NCI-H82 treated with DMSO at 0.1 percent for 48 hours (cell line): ENCODE measurements around the gene ZNF555.

Experiments used
- DNase-seq: peaks from one replicate; lab custom pipeline; 2025; ENCODE audit not compliant: unreplicated experiment; lab: John Stamatoyannopoulos, UW

The ZNF555 gene

DNA sequence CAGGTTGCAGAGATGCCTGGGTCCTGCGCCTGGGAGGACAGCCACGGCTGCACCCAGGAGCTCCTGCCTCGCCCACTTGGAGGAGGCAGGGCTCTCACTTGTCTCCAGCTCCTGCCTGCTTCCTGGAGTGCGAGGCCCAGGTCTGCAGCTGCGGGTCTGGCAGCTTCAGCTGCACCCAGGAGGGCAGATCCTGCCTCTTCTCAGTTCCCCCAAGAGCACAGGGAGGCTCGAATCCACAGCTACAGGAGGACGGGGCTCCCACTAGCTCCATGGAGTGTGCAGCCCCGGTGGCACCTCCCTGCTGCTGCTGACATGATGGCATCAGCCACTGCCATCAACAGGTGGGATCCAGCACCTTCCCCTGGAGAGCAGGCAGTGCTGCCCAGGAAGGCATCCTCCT is 17.1 kb upstream of the ZNF555 start:
- no peak for DNase-seq

DNA sequence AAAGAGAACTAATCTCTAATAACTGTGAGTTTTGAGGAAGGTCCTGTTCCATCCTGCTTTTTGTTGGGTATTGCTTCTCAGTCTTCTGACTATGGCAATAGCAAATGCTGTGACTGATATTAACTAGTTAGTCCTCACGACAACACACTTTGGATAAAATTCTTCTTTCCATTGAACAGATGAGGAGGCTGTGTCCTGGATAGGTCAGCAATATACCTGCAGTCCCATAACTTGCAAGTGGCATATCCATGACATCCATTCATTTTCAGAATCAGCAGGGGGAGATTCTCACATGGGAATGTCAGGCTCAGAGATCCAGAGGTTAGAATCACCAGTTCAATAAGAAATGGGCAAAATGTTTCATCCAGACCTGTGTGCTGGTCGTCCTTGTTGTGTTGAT is 14.3 kb upstream of the ZNF555 start:
- no peak for DNase-seq

DNA sequence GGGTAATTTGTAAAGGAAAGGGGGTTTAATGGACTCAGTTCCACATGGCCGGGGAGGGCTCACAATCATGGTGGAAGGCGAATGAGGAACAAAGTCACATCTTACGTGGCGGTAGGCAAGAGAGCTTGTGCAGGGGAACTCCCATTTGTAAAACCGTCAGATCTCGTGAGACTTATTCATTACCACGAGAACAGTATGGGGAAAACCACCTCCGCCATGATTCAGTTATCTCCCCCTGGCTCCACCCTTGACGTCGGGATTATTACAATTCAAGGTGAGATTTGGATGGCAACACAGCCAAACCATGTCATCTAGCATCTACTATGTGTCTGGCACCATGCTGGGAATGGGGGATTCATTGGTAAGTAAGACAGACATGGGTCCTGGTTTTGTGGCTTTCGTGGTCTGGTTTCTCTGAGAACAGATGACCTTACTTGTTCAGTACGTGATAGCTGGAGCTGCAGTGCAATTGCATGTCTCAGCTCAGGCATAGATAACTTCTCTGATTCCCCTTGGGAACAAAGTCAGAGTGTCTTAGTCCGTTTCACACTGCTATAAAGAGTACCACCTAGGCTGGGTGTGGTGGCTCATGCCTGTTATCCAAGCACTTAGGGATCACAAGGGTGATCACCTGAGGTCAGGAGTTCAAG is 13.3 kb upstream of the ZNF555 start:
- no peak for DNase-seq

DNA sequence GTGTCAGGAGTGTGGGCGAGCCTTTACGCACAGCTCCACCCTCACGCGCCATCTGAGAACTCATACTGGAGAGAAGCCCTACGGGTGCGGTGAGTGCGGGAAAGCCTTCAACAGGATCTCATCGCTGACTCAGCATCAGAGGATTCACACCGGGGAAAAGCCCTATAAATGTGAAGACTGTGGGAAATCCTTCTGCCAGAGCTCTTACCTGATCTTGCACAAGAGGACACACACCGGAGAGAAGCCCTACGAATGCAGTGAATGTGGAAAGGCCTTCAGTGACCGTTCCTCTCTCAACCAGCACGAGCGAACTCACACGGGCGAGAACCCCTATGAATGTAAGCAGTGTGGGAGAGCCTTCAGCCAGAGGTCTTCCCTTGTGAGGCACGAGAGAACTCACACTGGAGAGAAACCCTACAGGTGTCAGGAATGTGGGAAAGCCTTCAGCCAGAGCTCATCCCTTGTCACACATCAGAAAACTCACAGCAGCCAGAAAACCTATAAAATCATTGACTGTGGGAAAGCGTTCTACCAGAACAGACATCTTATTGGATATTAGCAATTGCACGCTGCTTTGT is 6.9 kb upstream of the ZNF555 start:
- DNase-seq: no peak

DNA sequence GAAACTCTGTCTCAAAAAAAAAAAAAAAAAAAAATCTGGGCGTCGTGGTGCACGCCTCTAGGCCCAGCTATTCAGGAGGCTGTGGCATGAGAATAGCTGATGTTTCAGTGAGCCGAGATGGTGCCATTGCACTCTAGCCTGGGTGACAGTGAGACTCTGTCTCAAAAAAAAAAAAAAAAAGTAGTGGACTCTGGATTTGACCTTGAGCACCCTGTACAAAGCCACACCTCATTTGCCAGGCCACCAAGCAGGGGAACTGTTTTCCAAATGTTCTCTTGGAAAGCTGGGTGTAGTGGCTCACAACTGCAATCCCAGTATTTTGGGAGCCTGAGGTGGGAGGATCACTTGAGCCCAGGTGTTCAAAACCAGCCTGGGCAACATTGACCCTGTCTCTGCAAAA is 3.8 kb upstream of the ZNF555 start:
- DNase-seq: no peak

DNA sequence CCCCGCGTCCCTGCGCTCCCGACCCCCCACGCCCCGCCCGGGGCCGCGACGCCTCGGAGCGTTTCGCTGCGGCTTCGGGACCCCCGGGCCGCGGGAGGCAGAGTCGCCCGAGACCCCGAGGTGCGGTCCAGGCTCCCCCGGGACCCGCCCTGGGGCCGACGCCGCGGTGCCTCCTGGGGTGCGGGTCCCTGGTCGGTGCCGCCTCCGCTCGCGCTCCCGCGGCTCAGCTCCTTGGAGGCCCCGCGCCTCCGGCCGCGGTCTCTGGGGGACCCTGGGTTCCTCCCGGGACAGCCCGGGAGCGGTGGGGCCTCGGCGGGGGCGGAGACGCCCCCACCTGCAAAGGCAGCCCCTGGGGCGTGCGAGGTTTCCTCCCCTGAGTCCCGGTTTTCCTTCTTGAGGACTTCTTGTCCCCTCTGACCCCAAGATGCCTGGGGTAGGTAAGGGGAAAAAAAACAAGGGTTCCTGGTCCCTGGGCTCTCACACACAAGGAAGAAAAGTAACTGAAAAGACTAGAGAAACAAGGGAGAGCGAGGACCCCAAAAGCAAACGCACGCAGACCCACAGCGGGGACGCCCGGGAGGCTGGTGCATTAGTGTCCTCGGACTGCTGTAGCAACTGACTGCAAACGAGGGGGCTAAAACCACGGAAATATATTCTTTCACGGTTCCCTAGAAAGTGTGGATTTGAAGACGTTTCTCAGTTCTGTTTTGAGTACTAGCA is 740 bp downstream of the ZNF555 start:
- no peak for DNase-seq

DNA sequence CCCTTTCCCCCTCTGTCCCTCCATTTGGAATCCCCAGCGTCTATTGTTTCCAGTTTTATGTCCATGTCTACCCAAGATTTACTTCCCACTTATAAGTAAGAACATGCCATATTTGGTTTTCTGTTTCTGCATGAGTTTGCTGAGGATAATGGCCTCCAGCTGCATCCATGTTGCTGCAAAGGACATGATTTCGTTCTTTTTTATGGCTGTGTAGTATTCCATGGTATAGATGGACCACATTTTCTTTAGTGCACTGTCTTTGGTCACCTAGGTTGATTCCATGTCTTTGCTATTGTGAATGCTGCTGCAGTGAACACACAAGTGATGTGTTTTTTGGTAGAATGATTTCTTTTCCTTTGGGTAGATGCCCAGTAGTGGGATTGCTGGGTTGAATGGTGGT is 3.8 kb downstream of the ZNF555 start:
- DNase-seq: no peak

DNA sequence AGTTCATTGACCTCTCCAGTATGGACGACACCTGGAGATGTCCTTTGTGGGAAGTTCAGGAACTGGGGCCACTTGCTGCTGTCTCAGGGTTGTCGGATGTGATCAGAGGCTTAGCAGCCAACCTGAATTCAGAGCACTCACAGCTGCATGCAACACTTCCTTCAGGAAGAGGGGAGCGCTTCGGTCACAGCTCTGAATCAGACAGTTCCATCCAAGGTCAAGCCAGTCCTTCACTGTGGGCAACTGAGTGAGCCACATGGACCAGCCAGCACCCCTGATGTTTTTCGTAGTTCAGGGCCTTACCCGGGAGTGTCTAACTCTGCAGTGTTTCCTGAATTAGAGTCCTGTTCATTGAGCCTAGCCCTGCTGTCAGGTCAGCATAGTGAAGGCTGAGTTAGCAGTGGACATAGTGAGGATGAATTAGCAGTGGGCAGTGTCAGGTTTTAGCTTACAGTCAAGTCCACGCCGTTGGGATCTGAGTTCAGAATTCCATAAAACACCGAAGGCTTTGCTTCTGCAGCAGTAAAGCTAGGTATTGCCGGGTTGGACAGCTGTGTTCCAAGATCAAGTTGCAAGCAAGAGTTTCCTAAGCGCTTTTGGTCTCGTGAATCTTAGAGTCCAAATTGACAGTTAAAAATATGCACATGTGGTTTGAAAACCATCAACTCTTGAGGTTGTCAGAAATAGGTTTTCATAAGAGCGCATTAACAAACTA is 5.1 kb downstream of the ZNF555 start:
- DNase-seq: no peak

DNA sequence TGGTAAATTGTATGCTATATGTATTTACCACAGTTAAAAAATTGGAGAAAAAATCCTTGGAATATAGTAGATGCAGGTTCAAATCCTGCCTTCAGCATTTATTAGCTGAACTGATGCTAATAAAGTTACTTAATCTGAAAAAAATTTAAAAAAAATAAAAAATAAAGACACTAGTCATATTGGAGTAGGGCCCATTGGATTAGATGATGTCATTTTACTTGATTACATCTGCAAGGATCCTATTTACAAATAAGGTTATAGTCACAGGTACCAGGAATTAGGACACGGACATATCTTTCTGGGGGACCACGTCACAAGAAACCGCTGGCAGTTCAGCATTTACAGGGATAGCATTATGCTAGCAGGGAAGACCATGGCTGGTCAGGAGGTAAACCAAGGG is 6.2 kb downstream of the ZNF555 start:
- DNase-seq: no peak

DNA sequence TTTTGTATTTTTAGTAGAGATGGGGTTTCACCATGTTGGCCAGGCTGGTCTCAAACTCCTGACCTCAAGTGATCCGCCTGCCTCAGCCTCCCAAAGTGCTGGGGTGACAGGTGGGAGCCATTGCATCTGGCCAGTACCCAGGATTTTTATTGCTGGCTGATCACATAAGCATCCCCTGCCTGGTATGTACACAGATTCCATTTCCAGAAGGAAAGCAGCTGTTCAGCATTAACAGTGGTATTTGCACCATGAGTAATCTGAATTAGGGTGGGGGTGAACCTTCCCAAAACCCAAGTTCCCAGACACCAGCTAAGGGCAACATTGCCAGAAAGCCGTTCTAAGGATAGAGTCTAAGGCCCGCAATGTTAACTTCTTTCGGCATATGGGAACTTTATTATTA is 7.3 kb downstream of the ZNF555 start:
- no peak for DNase-seq

DNA sequence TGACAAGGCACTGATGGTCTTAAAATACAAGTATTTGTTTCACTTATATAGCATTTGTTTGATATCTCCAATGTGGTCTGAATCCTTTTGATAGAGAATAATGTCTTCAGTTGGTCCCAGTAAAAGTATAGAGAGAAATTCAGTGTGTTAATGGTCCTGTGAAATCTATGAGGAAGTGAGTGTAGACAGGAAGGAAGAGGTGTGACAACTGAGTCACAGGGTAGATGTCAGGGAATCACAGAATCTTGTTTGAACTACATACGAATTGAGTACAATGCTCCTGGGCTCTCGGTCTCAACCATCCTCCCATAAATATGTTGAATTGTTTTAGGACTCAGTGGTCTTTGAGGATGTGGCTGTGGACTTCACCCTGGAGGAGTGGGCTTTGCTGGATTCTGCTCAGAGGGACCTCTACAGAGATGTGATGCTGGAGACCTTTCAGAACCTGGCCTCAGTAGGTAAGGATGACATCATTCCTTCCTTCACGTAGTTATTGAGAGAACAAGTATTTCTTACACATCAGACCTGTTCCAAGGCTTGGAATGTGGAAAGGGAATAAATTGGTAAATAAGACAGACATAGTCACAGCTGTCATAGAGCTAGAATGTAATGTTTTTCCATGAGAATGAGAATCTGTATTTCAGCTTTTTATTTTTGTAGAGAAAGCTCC is 9.1 kb downstream of the ZNF555 start:
- no peak for DNase-seq

DNA sequence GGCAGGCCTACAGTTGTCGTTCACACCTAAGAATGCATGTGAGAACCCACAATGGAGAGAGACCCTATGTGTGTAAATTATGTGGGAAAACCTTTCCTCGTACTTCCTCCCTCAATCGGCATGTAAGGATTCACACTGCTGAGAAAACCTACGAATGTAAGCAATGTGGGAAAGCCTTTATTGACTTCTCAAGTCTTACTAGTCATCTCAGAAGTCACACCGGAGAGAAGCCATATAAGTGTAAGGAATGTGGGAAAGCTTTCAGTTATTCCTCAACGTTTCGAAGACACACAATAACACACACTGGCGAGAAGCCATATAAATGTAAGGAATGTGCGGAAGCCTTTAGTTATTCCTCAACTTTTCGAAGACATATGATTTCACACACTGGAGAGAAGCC is 11.3 kb downstream of the ZNF555 start:
- DNase-seq: no peak

DNA sequence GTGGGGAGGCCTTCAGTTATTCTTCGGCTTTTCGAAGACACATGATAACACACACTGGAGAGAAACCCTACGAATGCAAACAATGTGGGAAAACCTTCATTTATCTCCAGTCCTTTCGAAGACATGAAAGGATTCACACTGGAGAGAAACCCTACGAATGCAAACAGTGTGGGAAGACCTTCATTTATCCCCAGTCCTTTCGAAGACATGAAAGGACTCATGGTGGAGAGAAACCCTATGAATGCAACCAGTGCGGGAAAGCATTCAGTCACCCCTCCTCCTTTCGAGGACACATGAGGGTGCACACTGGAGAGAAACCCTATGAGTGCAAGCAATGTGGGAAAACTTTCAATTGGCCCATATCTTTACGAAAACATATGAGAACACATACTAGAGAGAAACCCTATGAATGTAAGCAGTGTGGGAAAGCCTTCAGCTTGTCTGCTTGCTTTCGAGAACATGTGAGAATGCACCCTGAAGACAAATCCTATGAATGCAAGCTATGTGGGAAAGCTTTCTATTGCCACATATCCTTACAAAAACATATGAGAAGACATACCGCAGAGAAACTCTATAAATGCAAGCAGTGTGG is 11.8 kb downstream of the ZNF555 start:
- DNase-seq: no peak

DNA sequence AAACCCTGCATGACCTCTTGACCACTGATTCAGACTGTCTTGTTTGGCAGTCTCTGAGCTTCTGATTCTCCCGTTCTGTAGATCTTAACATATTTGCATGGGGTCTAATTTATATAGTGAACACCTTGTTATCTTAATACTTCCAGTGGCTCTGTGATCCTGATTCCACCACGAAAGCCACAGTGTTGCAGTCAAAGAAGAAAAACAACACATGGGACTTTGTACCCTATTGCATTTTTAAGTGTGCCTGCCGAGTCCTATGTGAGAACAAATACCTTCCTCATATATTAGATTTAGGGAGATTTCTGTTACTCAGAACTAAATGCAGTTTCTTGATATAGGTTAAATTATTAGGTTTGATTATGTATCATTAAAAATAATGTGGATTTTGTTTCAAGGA is 13.6 kb downstream of the ZNF555 start:
- DNase-seq: no peak

DNA sequence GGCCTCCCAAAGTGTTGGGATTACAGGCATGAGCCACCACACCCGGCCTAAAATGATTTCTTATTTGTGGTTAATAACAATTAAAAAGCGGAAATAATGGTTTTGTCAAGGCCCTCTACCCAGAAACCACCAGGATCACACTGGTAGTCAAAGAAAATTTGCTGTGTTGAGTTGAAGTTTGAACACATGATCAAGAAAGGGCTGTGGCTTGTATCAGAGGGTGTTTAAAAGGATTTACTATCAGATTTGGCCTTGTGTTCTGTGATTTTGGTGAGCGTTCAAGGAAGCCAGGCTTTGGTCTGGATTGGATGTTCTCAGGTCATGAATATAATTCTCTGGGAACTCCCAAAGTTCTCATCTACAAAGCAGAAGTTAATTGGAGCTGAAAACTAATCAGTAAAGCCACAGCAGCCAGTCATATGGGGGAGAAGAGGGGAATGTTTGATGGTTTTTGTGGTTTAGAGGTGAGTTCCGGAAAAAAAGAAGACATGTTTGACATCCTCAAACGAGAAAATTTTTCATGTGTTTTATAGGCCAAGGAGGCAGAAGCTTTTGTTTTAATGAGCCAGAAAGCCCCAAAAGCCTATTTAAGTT is 15.3 kb downstream of the ZNF555 start:
- DNase-seq: no peak

DNA sequence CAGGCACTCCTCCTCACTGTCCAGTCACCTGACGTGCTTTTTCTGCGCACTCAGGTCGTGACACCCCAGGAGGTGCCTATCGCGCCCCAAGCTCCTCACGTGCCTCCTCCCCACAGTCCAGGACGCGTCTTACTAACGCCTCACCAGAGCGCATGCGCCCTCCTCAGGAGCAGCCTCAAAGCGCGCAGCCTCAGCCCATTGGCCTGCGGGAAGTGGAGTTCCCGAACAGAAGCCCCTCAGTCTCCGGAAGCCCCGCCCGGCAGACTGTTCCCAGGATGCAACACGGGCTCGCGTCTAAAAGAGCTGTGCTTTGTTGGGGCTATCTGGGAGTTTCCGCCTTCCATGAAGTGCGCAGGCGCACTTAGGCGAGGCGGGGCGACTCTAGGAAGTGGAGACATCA is 17.6 kb downstream of the ZNF555 start:
- no peak for DNase-seq

DNA sequence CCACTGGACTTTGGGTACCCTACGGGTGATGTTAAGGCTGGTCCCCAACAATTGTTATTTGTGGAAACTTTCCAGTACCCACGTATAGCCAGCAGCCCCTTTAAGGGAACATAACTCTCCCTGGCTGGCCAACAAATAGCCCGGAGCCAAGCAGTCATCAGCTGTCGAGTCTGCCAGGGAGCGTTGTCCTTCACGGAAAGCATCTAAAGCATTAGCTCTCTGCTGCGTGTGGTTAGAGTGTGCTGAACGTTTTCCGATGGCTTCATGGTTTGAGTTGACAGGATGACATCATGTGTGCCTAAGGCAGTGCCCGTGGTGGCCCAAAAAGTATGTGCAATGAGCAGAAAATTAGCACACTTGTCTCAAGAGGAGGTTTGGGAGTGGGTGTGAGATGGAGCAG is 22.5 kb downstream of the ZNF555 start:
- DNase-seq: no peak

DNA sequence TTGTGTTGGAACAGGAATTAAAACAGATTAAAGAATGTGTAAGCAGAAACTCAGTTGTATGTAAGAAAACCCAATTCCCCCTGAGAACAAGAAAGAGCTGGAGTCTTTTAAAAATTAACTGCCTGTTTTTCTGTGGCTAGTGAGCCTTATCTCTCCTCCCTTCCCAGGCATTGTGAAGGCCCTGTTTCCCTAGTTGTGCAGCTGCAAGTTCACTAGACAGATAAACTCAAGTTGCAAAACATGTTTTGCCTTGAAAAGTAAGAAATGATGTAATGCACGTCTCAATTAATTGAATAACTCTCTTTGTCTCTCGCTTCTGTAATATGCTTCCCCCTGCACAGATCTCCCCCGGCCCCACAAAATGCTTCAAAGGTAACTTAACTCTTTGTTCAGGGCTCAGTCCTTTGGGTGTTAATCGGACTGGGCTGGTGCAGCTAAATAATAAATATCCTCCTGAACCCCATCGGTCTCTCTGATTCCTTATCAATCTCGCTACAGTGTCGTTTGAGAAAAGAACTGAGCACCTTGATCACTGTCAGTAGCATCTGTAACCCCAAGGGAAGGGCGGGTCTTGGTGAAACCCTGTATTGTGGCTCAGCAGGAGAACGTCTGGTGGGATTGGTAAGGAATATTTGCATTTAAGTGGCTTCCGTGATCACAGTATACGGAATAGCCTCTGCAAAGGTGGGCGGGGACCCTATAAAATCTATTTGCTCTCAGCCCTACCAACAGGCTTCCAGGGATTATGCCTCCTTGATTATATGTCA is 24.2 kb downstream of the ZNF555 start:
- no peak for DNase-seq

DNA sequence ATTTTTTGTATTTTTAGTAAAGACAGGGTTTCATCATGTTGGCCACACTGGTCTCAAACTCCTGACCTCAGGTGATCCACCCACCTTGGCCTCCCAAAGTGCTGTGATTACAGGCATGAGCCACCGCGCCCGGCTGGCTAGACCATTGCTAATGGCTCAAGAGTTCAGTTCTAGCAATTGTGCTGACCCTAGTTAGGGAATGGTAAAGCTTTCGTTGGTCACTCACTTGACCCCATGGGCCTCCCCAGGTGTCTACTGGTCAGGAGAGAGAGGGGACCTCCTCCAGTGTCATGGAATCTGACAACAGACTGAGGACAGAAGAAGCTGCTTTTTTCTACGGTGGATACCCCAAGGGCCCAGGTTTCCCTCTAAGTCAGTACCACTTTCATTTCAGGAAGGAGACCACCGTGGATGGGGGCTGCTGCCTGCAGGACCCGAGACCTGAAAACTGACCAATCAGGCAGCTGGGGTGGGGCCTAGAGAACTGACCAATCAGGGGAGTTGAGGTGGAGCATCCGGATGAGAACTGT is 25.3 kb downstream of the ZNF555 start:
- DNase-seq: no peak
